ENCODE data around the gene GALNT17.
"Not testable (repeated sequence)": the region's sequence is repeated elsewhere in the genome, so short reads cannot be mapped to it uniquely, and the experiment has no call there.

GALNT17 gene

GRCh38 chr7:71637578-71637977, 505.6 kb downstream of the GALNT17 start:
- DNase-seq: peak; percentile 87

GRCh38 chr7:71638108-71638507, 506.2 kb downstream of the GALNT17 start:
- DNase-seq: peak; percentile 26

GRCh38 chr7:71639382-71640085, 507.6 kb downstream of the GALNT17 start:
- DNase-seq: no peak

GRCh38 chr7:71643031-71643430, 511.1 kb downstream of the GALNT17 start:
- DNase-seq: not testable (repeated sequence)

GRCh38 chr7:71645836-71646235, 513.9 kb downstream of the GALNT17 start:
- peak; percentile 35 for DNase-seq

- peak; percentile 17 for DNase-seq
Observed at GRCh38 chr7:71649812-71650211, 517.9 kb downstream of the GALNT17 start.

GRCh38 chr7:71650653-71651337, 518.9 kb downstream of the GALNT17 start:
- DNase-seq: no peak

GRCh38 chr7:71652510-71652909, 520.6 kb downstream of the GALNT17 start:
- no peak for DNase-seq

GRCh38 chr7:71657386-71657785, 525.4 kb downstream of the GALNT17 start:
- no peak for DNase-seq

- DNase-seq: no peak
Observed at GRCh38 chr7:71659622-71660021, 527.7 kb downstream of the GALNT17 start.

GRCh38 chr7:71661671-71662224, 529.8 kb downstream of the GALNT17 start:
- DNase-seq: no peak

- no peak for DNase-seq
Observed at GRCh38 chr7:71665716-71666115, 533.8 kb downstream of the GALNT17 start.

- DNase-seq: no peak
Observed at GRCh38 chr7:71668572-71668971, 536.6 kb downstream of the GALNT17 start.

- DNase-seq: no peak
Observed at GRCh38 chr7:71679480-71679879, 547.5 kb downstream of the GALNT17 start.

- no peak for DNase-seq
Observed at GRCh38 chr7:71682181-71682580, 550.2 kb downstream of the GALNT17 start.

GRCh38 chr7:71682841-71683781, 551.2 kb downstream of the GALNT17 start:
- peak; percentile 19 for DNase-seq

- no peak for DNase-seq
Observed at GRCh38 chr7:71687286-71687685, 555.3 kb downstream of the GALNT17 start.

GRCh38 chr7:71687831-71688599, 556.1 kb downstream of the GALNT17 start:
- no peak for DNase-seq

- no peak for DNase-seq
Observed at GRCh38 chr7:71691538-71691937, 559.6 kb downstream of the GALNT17 start.

- no peak for DNase-seq
Observed at GRCh38 chr7:71694665-71695064, 562.7 kb downstream of the GALNT17 start.

GRCh38 chr7:71695186-71695585, 563.2 kb downstream of the GALNT17 start:
- peak; percentile 84 for DNase-seq

- DNase-seq: no peak
Observed at GRCh38 chr7:71696511-71696910, 564.6 kb downstream of the GALNT17 start.

All from fibroblast of skin of back (primary cell).